Measurements from ENCODE around the gene ADAMTS2.

Gene ADAMTS2

DNA sequence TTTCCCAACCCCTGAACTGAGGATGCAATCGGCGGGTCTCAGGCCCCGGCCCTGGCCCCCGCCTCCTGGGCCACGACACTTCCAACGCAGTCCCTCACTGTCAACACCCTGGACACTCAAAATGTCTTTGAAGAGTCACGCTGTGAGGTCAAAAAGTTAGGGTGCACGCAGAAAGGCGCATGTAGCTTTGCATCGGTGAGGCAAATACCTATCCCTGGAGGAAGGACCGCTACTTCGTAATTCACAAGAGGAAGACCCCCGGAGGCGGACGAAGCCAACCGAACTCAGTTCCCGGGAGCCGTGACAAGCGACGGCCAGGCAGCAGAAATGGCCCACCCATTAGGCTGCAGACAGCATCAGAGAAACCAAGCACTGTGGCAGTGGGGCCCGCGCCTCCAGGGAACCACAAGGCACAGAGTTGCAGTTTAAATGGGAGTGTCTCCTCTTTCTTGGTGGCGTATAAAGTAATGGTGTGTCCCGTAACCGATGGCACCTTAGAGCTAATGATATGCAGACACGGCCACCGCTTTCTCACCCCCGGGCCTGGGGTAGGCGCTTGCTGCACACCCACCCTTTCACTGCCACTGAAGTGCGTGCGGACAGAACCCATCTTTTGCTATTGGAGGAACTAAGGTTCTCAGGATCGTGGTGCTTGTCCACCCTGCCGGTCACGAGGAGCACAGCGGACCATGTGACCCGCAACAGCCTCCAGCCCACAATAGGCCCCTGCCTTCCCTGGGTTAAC, 9.0 kb downstream of the ADAMTS2 start:
- no peak for TF ChIP-seq CTCF (IDR thresholded peaks at IDR 0.05; ENCODE audit: low read depth, low read length)
- H3K4me3 ChIP-seq (ENCODE audit: low read depth, low read length), result no peak overlapping the region

GRCh38 chr5:179333796-179334761, 11.2 kb downstream of the ADAMTS2 start:
- no peak for TF ChIP-seq CTCF (IDR thresholded peaks at IDR 0.05; ENCODE audit: low read depth, low read length)
- H3K4me3 ChIP-seq (ENCODE audit: low read depth, low read length), result no peak overlapping the region

DNA sequence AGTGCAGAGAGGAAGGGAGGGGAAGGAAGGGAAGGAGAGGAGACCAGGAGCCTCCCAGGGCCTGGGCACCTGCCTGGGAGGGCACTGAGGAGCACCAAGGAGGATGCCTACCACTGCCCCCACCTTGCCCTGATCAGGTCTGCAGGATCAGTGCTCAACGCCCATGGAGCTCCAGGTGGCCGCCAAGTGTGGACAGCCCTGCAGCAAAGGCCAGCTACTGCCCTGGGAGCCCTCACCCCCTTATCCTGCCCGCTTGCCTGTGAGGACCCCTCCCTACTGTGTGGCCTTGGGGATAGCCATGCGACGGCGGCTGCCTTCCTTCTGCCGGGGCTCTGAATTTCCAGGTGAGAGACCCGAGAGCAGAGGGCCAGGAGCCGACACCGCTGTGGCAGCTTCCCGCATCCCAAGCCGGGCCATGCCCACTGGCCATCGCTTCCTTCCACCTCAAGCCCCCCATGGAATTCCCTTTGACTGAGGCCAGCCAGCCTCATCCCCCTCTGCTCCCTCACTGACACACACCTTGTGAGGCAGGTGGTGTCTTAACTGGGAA, 12.4 kb downstream of the ADAMTS2 start:
- no peak overlapping the region for H3K4me3 ChIP-seq (ENCODE audit: low read depth, low read length)
- no peak for TF ChIP-seq CTCF (IDR thresholded peaks at IDR 0.05; ENCODE audit: low read depth, low read length)

DNA sequence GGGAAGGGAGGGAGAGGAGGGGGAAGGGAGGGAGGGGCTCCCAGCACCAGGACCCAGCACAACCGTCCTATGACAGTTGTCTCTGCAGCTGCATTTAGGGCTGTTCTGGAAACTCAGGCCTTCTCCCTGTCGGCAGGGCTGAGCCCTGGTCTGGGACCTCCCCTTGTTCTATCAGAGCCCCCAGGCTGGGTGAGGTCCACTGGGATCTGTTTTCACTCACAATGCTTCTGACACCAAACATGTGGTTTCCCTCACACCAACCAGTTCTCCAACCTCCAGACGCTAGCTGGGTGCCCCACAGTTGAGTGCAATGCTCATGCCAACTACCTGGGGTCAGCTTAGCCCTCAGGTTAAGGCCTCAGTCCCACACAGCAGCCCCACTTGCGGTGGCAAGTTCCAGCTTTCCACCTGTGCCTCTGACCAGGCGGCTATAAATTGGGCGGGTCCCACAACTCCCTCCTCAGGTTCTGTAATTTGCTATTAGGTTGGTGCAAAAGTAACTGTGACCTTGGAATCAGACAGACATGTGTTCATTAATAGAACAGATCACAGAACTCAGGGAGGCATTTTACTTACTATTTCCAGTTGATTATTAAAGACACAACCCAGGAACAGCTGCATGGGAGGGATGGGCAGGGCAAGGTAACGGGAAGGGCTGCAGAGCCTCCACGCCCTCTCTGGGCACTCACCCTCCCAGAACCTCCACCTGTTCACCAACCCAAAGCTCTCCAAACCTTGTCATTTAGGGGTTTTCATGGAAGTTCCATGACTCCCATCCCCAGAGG, 13.5 kb downstream of the ADAMTS2 start:
- no peak overlapping the region for H3K4me3 ChIP-seq (ENCODE audit: low read depth, low read length)
- TF ChIP-seq CTCF (IDR thresholded peaks at IDR 0.05; ENCODE audit: low read depth, low read length), result no peak

DNA sequence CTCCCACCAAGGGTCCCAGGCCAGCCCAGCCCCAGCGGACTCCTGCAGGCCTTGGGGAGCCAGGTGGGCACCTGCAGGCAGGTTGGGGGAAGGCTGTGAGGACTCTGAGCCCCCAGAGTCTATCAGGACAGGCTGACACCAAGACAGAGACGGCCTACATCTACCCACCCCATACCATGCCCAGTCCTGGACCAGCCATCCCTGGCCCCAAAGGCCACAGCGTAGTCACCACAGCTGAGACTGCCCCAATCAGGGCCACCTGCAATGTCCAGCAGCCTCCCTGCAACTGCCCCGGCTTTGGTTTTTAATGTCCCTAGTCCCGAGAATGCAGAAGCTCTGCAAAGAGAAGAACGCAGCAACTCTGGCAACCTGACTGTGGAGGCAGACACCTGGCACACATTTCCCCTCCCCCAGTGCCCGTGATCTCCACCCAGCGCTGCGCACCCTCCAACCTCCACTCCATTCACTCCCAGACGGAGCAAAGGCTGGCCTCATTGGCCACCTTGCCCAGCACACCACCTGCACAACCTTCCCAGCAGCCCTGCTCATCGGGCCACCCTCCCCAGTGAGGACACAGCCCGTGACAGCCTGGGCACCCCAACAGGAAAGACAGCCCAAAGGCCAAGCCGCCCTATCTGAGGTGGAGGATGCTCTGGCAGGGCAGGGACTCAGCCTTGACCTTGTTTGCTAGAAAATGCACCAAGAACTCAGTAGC, 14.9 kb downstream of the ADAMTS2 start:
- TF ChIP-seq CTCF (IDR thresholded peaks at IDR 0.05; ENCODE audit: low read depth, low read length), result no peak
- no peak overlapping the region for H3K4me3 ChIP-seq (ENCODE audit: low read depth, low read length)

DNA sequence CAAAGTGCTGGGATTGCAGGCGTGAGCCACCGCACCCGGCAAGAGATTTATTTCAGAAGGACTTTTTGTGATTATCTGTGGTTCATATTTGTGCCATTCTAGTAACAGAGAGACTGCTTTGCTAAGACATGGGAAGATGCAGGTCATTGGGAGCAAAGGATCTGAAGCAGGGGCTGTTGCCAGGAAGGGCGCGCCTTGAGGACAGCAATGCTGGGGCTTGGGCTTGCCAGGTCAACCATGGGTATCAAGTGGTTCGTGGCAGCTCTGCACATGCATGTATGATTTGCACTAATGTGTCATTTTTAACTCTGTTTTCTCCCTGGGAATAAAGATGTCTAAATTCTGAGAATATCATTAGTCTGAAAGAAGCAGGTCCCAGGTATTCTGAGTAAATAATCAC, 17.0 kb downstream of the ADAMTS2 start:
- H3K4me3 ChIP-seq (ENCODE audit: low read depth, low read length), result no peak overlapping the region
- no peak for TF ChIP-seq CTCF (IDR thresholded peaks at IDR 0.05; ENCODE audit: low read depth, low read length)

All from WI38 (cell line).